GM18870 (cell line): ENCODE measurements around the gene UQCR11.
A peak's percentile ranks its signal among the peaks of the same experiment; 100 is the strongest.
"Not testable (repeated sequence)": the region's sequence is repeated elsewhere in the genome, so short reads cannot be mapped to it uniquely, and the experiment has no call there.

ENCODE experiments used
- ATAC-seq: cut with Tn5 transposase; IDR thresholded peaks from one replicate; pipeline ENCODE4 v1.9.1; 2021; ENCODE audit warnings: moderate library complexity; ENCODE audit not compliant: unreplicated experiment

Gene UQCR11

DNA sequence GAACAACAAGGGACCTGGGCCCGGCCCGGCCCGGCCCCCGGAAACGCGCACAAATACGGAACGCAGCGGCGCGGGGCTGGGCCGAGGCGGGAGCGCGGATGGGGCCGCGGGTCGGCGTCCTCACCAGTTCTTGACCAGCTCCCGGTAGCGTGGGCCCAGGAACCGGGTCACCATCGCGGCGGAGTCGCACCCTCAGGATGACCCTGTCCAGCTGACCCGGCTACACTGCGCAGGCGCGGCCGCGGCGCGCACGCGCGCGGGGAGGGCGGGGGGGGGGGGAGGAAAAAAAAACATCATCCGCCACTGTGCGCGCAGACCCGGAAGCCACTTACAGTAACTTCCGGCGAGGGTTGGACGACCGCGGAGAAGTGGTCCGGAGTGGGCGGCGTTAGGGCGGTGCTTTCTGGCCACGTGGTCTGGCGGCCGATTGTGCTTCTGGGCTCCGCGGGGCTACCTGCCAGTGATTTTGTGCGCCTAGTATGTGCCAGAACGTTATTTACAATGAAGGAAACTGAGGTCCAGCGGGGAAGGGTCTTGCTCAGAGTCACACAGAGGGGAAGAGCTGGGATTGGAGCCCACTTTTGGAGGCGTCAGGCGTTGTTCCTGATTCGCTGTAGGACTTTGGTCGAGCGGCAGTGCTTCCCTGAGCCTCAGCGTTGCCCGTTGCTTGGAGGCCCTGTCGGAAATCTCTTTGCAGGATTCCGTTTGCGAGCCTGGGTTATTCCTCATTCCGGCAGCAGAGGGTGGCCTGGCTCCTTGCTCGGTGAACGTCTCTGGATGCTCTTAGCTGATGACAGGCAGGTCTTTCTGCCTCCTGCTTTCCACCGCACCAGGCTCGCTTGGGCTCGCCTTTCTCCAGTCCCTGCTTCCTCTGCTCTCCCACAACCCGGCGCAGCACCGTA, at the start of gene UQCR11:
Gene UQCR11 (minus strand): TSS at position 227 of the 902 bp plus-strand sequence. CDS start 53 bp downstream, at position 174.
- peak; percentile 64 for ATAC-seq

DNA sequence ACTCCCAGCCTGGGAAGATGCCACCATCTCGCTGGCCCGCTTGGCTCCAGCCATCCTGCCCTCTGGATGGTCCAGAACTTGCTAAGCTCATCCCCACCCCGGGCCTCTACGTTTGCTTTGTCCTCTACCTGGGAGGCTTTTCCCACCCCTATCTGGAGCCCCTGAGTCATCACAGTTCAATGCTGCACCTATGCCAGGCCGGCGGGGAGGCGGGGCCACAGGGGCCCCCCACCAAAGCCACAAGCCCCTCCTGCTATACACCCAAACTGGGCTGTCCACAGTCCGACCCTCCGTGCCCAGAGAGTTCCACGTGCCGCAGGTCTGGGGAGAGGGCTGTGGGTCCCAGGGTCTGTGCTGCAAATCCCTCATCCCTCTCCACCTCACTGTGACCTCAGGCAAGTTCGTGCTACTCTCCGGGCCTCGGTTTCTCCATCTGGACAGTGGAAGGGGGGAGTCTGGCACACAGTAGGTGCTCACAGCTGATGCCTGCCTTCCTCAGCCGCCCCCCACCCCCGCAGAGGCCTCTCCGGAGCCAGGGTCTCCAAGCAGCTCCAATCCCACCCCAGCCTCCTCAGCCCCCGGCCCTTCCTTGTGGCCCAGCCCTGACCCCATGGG, 49.0 kb upstream of the UQCR11 start:
- no peak for ATAC-seq

DNA sequence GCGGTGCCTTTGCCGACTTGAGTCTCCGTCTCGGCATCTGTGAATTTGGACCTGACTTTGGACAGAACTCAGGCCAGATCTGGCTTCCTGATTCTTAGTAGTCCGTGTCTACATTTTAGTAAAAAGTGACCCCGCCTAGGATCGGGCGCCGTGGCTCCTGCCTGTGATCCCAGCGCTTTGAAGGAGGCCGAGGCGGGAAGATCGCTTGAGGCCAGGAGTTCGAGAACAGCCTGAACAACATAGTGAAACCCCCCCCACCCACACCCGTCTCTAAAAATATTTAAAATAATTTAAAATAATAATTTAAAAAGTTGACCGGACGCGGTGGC, 48.0 kb upstream of the UQCR11 start:
- ATAC-seq = no peak

DNA sequence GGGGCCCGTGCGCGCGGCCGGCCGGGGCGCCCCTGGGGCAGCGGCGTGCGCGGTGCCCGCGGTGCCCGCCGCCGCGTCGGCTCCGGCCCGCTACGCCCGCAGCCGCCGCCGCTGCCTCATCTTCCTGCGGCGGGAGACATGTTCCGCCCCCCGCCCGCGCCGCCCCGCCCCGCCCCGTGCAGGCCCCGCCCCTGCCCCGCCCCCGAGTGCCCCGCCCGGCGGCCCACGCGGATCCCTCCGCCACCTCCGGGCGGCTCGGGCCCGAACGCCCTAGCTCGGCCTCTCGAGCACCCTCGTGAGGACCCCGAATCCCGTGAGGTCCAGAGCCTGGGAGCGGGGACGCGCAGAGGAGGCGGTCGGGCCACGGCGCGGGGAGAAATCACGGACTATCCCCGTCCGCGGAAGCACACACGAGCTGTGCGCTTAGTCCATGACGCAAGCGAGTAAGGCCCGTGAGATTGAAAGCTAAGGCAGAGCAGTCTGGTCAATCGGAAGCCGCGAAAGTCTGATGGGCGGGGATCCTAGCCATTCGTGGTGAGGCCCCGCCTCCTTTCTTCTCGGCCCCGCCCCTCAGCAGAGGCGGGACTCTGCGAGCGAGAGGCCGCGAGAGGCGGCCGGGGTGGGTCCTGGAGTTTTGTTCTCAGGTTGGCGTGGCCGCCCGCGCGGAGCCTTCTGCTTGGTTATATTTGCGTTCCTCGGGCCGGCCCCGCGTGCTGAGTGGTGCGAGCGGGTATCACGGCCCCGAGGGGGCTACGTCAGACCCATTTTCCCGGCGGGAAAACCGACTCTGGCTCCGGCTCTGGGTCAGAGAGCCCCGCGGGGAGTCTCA, 47.4 kb upstream of the UQCR11 start, which contains the start of gene TCF3:
Gene TCF3 (minus strand): TSS at position 145 of the 829 bp plus-strand sequence. CDS start 2,367 bp downstream, outside the sequence.
- peak; percentile 71 for ATAC-seq

DNA sequence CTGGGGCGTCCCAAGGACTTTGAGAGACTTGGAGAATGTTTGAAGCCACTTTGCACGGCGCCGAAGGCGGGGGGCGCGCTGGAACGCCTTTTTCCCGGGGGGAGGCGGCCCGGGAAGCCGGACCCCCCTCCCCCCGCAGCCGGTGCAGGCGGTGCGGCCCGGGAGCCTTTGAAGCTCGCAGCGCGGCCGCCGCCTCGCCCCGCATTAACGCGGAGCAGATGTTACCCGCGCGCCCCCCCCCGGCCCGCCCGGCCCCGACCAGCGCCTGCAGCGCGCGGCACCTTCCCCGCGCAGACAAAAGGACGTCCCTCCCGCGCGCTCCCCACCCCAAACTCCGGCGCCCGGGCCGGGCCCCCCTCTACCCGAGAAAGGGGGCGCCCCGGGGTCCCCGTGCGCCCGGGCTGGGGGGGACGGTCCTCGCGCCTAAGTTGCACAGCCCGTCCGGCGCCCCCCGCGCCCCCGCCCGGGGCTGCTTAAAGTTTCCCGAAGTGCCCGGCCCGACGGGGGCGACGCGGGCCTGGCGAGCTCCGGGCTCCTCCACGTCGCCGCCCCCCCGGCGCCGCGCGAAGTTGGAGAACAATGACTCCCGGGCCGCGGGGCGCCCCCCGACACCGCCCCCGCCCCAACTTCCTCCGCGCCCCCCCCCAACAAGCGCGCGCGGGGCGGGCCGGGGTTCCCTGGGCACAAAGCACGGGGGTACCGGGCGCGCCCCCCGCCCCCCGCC, 46.5 kb upstream of the UQCR11 start:
- ATAC-seq = no peak

DNA sequence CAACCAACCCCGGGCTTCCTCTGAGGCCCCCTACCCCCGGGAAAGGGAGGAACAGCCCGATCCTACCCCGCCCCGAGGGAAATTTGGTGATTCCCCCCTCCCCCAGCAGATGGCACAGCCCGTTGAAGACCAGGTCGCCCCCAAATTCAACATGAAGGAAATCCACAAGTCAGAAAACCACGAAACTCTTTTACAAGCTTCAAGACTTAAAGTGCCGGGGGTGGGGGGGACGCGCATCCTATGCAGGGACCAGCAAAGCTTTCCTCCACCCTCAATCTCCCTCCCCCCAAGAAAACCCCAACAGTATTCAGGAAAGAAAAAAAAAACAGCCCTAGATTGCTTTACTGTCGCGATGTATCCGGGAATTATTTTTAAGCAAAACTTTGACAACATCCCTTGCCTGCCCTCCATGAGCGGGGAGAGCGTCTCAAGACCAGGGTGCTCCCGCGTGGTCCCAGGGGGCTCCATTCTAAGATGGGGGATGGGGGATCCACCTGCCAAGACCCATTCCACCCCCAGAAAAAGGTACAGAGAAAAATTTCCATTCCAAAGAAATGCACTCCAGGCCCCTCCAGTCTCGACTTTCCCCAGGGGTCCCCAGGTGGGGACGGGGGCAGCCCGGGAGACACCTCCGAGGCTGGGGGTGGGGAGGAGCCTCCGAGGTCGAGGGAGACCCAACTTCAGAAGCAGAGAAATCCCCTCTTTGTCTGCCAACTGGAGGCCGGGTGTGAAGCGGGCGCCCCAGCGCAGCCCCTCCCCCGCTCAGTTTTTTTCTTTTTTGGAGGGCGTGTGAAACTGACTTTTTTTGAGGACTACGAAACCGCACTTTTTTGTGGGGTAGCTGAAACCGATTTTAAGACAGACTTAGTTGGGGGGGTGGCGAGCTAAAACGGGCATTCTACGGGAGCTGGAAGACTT, 45.6 kb upstream of the UQCR11 start:
- no peak for ATAC-seq

DNA sequence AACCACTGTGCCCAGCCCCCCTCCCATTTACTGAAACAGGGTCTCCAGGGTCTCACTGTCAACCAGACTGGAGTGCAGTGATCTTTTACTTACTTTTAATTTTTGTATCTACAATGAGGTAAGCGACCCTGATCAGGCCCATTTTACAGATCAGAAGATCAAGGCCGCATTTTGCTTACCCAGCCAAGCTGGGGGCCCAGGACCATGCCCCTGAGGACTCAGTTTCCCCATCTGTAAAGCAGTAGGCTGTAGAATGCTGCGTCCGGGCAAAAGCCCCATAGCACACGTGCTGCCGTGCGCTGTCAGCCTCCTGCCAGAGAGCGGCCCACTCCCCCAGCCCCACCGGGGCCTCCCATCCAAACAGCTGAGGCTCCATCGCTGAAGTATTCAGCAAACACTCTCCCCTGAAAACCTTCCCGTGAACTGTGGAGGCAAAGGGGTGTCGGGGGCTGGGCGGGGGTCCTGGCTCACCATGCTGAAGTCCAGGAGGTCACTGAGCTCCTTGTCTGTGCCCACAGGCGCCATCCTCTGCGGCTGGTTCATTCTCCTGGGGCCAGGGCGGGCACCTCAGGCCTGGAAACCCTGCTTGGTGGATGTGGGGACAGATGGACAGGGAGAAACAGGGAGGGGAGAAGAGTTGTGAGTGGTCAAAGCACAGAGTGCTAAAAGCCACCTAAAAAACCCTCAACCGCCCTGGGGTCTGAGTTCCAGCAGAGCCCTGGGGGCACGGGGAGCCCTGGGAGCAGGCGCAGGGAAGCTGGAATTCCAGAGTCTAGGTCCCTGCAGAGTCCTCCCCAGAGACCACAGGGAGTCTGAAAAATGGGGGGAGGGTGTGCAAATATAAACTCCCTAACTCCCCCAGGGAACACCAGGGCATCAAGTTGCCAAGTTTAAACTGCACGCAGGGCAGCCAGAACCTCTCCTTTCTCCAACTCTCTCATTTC, 44.7 kb upstream of the UQCR11 start:
- ATAC-seq = no peak

DNA sequence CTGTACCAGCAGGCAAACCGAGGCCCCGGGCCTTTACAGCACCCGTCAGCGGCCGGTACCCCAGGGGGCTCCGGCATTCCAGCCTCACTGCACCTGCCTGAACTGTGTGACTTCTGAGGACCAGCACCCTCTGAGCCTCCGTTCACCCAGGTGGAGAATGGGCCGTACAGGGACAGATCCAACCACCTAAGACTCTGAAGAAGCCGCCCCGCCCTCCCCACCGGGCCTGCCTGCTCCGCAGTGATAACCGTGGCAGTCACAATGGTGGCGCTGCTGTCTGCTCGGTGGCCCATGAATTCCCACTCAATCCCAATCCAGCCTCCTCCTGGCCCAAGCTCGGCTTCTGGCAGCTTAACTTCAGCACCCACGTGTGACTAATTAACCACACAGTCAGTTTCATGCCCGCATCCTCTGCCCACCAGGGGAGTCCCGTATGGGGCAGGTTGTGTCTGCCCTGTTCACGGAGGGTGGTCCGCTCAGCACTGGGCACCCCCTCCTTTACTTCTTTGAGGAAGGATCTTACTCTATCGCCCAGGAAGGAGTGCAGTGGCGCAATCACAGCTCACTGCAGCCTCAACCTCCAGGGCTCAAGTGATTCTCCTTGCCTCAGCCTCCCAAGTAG, 43.8 kb upstream of the UQCR11 start:
- no peak for ATAC-seq

DNA sequence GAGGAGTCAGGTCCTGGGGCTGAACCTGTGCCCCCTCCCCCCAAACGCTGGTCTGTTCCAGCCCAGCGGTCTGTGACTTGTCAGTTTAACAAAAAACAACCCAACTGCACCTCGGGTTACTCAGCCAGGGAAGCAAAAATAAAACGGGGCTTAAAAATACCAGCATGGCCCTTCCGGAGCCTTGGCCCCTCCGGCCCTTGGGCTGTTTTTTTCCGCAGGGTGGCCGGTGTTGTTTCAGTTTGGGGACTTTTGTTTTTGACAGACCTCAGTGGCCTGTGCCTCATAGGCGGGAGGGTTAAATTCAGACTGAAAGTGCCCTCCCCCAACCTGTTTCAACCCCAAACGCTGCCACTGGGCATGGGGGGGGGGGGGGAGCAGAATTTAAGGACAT, 43.2 kb upstream of the UQCR11 start:
- ATAC-seq = no peak

DNA sequence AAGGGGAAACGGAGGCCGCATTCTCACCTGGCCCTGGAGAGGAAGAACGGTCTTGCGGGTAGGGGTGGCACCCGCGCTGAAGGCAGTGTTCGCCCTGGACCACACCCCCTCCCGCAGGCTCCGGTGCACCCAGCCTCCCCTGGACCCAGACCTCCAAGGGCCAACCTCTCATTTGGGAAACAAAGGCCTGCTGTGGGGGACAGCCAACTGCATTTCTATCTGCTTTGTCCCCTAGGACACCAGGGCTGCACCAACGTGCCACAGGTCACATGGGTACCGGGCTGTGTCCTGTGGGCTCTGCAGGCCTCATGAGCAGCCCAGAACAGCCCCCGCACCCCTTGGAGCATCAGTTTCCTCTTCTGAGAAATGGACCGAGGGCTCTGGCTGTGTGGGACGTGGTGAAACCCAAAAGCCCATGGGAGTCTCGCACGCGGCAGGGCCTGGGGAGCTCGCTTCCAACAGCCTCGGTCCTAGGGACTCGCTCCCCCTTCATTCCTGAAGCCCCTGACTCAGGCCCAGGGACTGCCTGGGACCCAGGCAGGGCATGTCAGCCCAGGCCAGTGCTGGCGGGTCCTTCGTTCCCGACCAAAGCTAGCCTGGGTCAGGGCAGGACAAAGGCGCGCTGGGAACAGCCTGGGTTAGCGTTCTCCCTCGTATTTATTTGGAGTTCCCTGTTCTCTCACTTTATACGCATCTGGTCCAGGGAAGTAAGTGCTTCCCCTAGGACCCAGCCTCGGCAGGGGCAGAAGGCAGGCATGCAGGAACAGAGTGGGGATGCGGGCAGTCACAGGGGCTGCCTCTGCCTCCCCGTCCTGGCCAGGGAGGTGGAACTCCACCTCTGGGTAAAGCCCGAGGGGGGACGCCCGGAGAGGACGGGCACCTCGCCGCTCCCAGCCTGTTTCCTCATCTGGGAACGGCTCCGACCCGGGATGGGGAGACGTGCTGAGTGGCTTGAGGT, 42.5 kb upstream of the UQCR11 start:
- ATAC-seq = no peak

DNA sequence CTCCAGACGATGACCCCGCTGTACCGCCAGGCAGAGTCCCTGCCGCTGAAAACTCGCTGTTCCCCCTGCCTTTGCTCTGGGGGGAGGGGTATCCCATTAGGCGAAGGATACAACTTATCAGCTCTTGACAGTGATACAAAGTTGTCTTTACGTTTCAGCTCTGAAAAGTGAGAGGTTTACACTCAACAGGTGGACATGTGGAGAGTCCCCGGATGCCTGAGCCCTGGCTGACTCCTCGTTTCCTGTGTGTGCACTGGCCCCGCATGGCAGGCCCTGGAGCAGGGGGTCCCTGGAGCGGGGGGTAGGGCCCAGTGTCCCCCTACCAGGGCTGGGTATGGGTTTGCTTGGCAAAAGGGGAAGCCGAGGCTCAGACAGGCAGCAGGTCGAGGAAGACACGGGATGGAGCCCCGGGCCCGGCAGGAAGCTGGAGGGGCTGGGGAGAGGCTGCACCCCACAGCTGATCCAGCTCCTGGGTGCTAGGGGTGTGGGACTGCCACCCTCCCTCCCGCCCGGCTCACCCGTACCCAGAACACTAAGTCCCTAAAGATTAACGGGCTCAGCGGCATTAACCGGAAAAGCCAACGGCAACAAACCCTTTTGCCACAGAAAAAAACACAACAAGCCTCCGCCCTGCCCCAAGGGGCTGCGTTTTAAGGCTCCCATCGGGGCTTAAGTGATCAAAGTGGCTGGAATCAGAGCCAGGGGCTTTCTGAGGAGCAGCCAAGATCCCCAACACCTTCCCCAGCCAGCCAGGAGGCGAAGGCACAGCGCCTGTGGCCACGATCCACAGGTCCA, 41.6 kb upstream of the UQCR11 start:
- no peak for ATAC-seq

DNA sequence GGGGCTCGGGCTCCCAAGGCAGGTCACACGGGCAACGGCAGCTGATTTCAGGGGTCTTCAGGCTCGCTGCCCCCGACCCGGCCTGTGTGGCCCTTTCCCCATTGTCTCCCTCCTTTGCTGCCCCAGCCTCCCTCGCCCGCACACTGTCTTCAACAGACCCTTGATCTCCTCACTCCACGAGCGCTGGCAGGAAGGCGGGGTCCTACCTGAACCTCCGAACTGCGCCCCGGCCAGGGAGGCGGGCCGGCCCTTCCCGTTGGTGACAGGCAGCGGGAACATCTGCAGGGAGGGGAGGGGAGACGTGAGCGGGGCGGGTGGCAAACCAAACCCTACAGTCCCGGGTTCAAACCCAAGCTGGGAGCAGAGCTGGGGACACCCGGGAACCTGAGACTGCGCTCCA, 40.9 kb upstream of the UQCR11 start:
- ATAC-seq = no peak

DNA sequence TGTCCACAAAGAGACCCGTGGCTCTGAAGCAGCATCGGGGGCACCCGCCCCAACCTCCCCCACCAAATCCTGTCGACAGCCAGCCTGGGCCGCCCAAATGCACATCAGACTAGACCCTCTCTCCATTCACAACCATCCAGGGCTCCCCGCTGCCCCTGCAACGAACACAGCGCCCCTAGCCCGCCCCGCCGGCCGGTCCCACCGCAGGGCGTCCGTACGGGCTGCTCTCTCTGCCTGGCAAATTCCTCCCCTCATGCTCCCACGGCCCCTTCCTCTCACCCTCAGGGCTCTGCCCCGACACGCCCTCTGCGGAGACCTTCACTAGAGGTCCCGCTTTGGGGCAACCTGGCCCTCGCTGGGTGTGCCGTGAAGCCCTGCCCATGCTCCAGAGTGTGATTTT, 40.0 kb upstream of the UQCR11 start:
- no peak for ATAC-seq

DNA sequence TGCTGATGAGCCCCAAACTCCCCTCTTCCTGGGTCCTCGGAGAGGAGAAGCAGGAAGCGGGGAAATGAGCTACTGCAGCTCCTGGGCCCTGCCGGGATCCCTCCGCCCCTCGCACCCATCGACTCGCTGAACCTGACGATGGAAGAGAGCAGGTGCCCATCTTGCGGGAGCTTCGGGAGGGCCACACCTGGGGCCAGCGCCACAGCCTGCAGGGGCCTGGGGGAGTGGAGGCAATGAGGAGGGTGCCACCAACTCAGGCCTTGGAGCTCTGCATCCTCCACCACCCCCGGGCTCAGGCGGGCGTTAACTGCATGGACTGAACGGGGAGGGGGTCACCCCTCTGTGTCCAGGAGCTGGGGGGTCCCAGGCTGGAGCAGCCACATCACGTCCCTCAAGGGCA, 38.8 kb upstream of the UQCR11 start:
- no peak for ATAC-seq

DNA sequence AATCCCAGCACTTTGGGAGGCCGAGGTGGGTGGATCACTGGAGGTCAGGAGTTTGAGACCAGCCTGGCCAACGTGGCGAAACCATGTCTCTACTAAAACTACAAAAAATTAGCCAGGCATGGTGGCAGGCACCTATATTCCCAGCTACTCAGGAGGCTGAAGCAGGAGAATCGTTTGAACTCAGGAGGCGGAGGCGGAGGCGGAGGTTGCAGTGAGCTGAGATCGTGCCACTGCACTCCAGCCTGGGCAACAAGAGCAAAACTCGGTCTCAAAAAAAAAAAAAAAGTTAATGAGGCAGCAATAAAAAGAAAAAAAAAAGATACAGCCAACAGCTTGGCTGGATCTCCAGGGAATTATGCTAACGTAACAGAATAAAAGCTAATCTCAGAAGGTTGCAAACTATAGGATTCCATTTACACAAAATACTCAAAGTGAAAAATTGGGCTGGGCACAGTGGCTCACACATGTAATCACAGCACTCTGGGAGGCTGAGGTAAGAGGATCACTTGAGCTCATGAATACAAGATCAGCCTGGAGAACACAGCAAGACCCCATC, 35.7 kb upstream of the UQCR11 start:
- ATAC-seq = not testable (repeated sequence)
